ENCODE results near the gene TAP2.

- TF ChIP-seq CTCF (IDR thresholded peaks at IDR 0.05) (no peak), EZH2 (IDR thresholded peaks at IDR 0.05; ENCODE audit: borderline replicate concordance, insufficient read depth, low read depth, low read length, poor library complexity, severe bottlenecking) (no peak)
Observed at GRCh38 chr6:32860674-32861073, 22.1 kb upstream of the TAP2 start.
